Nephron (organoid): ENCODE results near the gene SRL.

ENCODE experiments used
- H3K27ac Mint-ChIP-seq, 3 experiments: 2 replicates each; pipeline ENCODE4 v1.8.0; 2020; ENCODE audit warnings: mixed read lengths in 3 of 3, mild to moderate bottlenecking in 2 of 3, moderate library complexity in 1 of 3
- H3K27me3 Mint-ChIP-seq: 2 replicates; pipeline ENCODE4 v1.8.0; 2021; ENCODE audit warnings: low read depth, mild to moderate bottlenecking, moderate library complexity, mixed read lengths
- H3K36me3 Mint-ChIP-seq: 2 replicates; pipeline ENCODE4 v1.8.0; 2020; ENCODE audit warnings: low read depth, mixed read lengths
- H3K4me1 Mint-ChIP-seq: 2 replicates; pipeline ENCODE4 v1.8.0; 2020; ENCODE audit warnings: mixed read lengths
- H3K4me3 Mint-ChIP-seq, 3 experiments: 2 replicates each; pipeline ENCODE4 v1.8.0; 2020; ENCODE audit warnings: mild to moderate bottlenecking in 3 of 3, mixed read lengths in 3 of 3, moderate library complexity in 2 of 3
- H3K9me3 Mint-ChIP-seq: 2 replicates; pipeline ENCODE4 v1.8.0; 2020; ENCODE audit warnings: mixed read lengths
- TF ChIP-seq, protein P1 (sequence below), 3 experiments: fragments of 200-600 bp; sonication (generic); IDR thresholded peaks; one replicate each; pipeline ENCODE4 v1.5.0; 2021; ENCODE audit warnings: antibody characterized with exemption in 3 of 3; ENCODE audit not compliant: unreplicated experiment in 3 of 3

The SRL gene

GRCh38 chr16:4283441-4283840 lies 41.6 kb upstream of the SRL start:
- Mint-ChIP-seq H3K9me3 (peaks cover 4% of the 10 kb centered on the region), H3K4me3 (no peak overlapping the region), H3K36me3 (no peaks in the 10 kb centered on the region), H3K4me1 (peaks cover 5% of the 10 kb centered on the region), H3K27me3 (no peaks in the 10 kb centered on the region), H3K27ac (no peak overlapping the region)
- TF ChIP-seq, protein P1, sequence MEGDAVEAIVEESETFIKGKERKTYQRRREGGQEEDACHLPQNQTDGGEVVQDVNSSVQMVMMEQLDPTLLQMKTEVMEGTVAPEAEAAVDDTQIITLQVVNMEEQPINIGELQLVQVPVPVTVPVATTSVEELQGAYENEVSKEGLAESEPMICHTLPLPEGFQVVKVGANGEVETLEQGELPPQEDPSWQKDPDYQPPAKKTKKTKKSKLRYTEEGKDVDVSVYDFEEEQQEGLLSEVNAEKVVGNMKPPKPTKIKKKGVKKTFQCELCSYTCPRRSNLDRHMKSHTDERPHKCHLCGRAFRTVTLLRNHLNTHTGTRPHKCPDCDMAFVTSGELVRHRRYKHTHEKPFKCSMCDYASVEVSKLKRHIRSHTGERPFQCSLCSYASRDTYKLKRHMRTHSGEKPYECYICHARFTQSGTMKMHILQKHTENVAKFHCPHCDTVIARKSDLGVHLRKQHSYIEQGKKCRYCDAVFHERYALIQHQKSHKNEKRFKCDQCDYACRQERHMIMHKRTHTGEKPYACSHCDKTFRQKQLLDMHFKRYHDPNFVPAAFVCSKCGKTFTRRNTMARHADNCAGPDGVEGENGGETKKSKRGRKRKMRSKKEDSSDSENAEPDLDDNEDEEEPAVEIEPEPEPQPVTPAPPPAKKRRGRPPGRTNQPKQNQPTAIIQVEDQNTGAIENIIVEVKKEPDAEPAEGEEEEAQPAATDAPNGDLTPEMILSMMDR (IDR thresholded peaks at IDR 0.05; ENCODE audit: unreplicated experiment in 3 of 3) = no peak

- H3K4me1 Mint-ChIP-seq = peaks cover 3% of the 10 kb centered on the region
- H3K27me3 Mint-ChIP-seq = no peaks in the 10 kb centered on the region
- TF ChIP-seq, protein P1 (IDR thresholded peaks at IDR 0.05; ENCODE audit: unreplicated experiment in 3 of 3) = no peak
- no peak overlapping the region for H3K4me3 Mint-ChIP-seq
- peaks cover 4% of the 10 kb centered on the region for H3K9me3 Mint-ChIP-seq
- H3K36me3 Mint-ChIP-seq = no peaks in the 10 kb centered on the region
- H3K27ac Mint-ChIP-seq = no peak overlapping the region
Measured at GRCh38 chr16:4280625-4281024, 38.7 kb upstream of the SRL start.

GRCh38 chr16:4277987-4278513 lies 36.2 kb upstream of the SRL start:
- peaks cover 4% of the 10 kb centered on the region for H3K9me3 Mint-ChIP-seq
- peaks cover 13% of the 10 kb centered on the region for H3K4me1 Mint-ChIP-seq
- no peaks in the 10 kb centered on the region for H3K27me3 Mint-ChIP-seq
- no peak overlapping the region for H3K27ac Mint-ChIP-seq
- TF ChIP-seq, protein P1 (IDR thresholded peaks at IDR 0.05; ENCODE audit: unreplicated experiment in 3 of 3) = no peak
- no peak overlapping the region for H3K4me3 Mint-ChIP-seq
- H3K36me3 Mint-ChIP-seq = no peaks in the 10 kb centered on the region

- no peaks in the 10 kb centered on the region for H3K27me3 Mint-ChIP-seq
- peak overlapping the region in 1 of 3 experiments; percentile 19 for H3K27ac Mint-ChIP-seq
- peaks cover 2% of the 10 kb centered on the region for H3K9me3 Mint-ChIP-seq
- TF ChIP-seq, protein P1 (IDR thresholded peaks at IDR 0.05; ENCODE audit: unreplicated experiment in 3 of 3) = no peak
- H3K36me3 Mint-ChIP-seq = no peaks in the 10 kb centered on the region
- peak overlapping the region; percentile 32 to 59 (median 46) for H3K4me3 Mint-ChIP-seq
- H3K4me1 Mint-ChIP-seq = peaks cover 14% of the 10 kb centered on the region
Measured at GRCh38 chr16:4275861-4276260, 34.0 kb upstream of the SRL start.

- H3K27me3 Mint-ChIP-seq = no peaks in the 10 kb centered on the region
- H3K4me1 Mint-ChIP-seq = peaks cover 17% of the 10 kb centered on the region
- H3K4me3 Mint-ChIP-seq = peak overlapping the region; percentile 90 to 94 (median 93)
- TF ChIP-seq, protein P1 (IDR thresholded peaks at IDR 0.05; ENCODE audit: unreplicated experiment in 3 of 3) = peak; percentile 47 to 61 (median 53)
- H3K27ac Mint-ChIP-seq = peak overlapping the region; percentile 95 to 98 (median 98)
- H3K36me3 Mint-ChIP-seq = no peaks in the 10 kb centered on the region
- H3K9me3 Mint-ChIP-seq = no peaks in the 10 kb centered on the region
Measured at GRCh38 chr16:4273858-4274311, 32.0 kb upstream of the SRL start.
